Keratinocyte (primary cell): ENCODE results near the gene NCOA3. TPM values are rescaled to one million over a fixed set of nuclear protein-coding genes. Genes with fewer than 3 reads are reported as not detected.

Experiments
- DNase-seq: peaks from one replicate; pipeline ENCODE4 v3.0.0-alpha.2; 2011; ENCODE audit warnings: low read depth, missing footprints, low spot score
- FAIRE-seq: peaks from 2 replicates; lab custom pipeline; 2011; peaks lifted over from hg19 to GRCh38; lab: Jason Lieb, UNC
- H2AFZ ChIP-seq: 2 replicates; pipeline ENCODE4 v1.6.0; 2012; ENCODE audit warnings: low read length, control low read depth, inconsistent platforms; ENCODE audit not compliant: control insufficient read depth
- H3K27ac ChIP-seq: 2 replicates; pipeline ENCODE4 v1.5.1; 2011; ENCODE audit warnings: low read length; ENCODE audit not compliant: control insufficient read depth, insufficient read depth
- H3K27me3 ChIP-seq: 3 replicates; pipeline ENCODE4 v1.6.0; 2011; ENCODE audit warnings: low read length; ENCODE audit not compliant: control insufficient read depth, insufficient read depth; ENCODE audit errors: extremely low read depth
- H3K36me3 ChIP-seq, 2 experiments: 2 replicates in 1 of 2; 3 replicates in 1 of 2; pipeline ENCODE4 v1.5.1; 2011; ENCODE audit warnings: low read length in 2 of 2, mild to moderate bottlenecking in 1 of 2; ENCODE audit not compliant: control insufficient read depth in 2 of 2, insufficient read depth in 2 of 2; ENCODE audit errors: extremely low read depth in 1 of 2
- H3K4me1 ChIP-seq: 3 replicates; pipeline ENCODE4 v1.5.1; 2011; ENCODE audit warnings: low read length; ENCODE audit not compliant: control insufficient read depth, insufficient read depth; ENCODE audit errors: extremely low read depth
- H3K4me2 ChIP-seq: 3 replicates; pipeline ENCODE4 v1.6.0; 2011; ENCODE audit warnings: low read depth, low read length; ENCODE audit not compliant: control insufficient read depth, insufficient read depth; ENCODE audit errors: extremely low read depth
- H3K4me3 ChIP-seq, 3 experiments: fragments of 200-600 bp in 1 of 3; sonication (generic) in 1 of 3; 2 replicates in 2 of 3; 3 replicates in 1 of 3; pipeline ENCODE4 v1.5.1; 2011 to 2016; ENCODE audit warnings: low read length in 3 of 3, mild to moderate bottlenecking in 3 of 3, control low read depth in 2 of 3, inconsistent platforms in 1 of 3, low read depth in 1 of 3, mixed read lengths in 1 of 3, mixed run types in 1 of 3, moderate library complexity in 1 of 3; ENCODE audit not compliant: control insufficient read depth in 2 of 3, insufficient read depth in 2 of 3; ENCODE audit errors: extremely low read depth in 1 of 3
- H3K79me2 ChIP-seq: 2 replicates; pipeline ENCODE4 v1.6.0; 2012; ENCODE audit warnings: low read length; ENCODE audit not compliant: control insufficient read depth, insufficient read depth
- H3K9ac ChIP-seq: 3 replicates; pipeline ENCODE4 v1.6.0; 2011; ENCODE audit warnings: low read length; ENCODE audit not compliant: control insufficient read depth, insufficient read depth; ENCODE audit errors: extremely low read depth
- H3K9me1 ChIP-seq: 3 replicates; pipeline ENCODE4 v1.6.0; 2011; ENCODE audit warnings: low read length; ENCODE audit not compliant: control insufficient read depth, insufficient read depth; ENCODE audit errors: extremely low read depth
- H3K9me3 ChIP-seq: 2 replicates; pipeline ENCODE4 v1.5.1; 2012; ENCODE audit warnings: low read depth, low read length; ENCODE audit not compliant: control insufficient read depth
- H4K20me1 ChIP-seq: 3 replicates; pipeline ENCODE4 v1.6.0; 2011; ENCODE audit warnings: low read length; ENCODE audit not compliant: control insufficient read depth, insufficient read depth; ENCODE audit errors: extremely low read depth
- CTCF ChIP-seq, 3 experiments: IDR thresholded peaks in 1 of 3; conservative IDR thresholded peaks in 1 of 3; optimal IDR thresholded peaks in 1 of 3; 2 replicates in 2 of 3; 3 replicates in 1 of 3; pipeline versions ENCODE3 to v1.5.1; 2011; ENCODE audit warnings: low read length in 3 of 3, mild to moderate bottlenecking in 3 of 3, moderate library complexity in 2 of 3, control low read depth in 1 of 3, inconsistent platforms in 1 of 3; ENCODE audit not compliant: insufficient read depth in 2 of 3; ENCODE audit errors: extremely low read depth in 1 of 3
- EZH2 ChIP-seq: IDR thresholded peaks from one replicate; pipeline ENCODE4 v1.6.1; 2012; ENCODE audit warnings: inconsistent platforms, mild to moderate bottlenecking, low read length, moderate library complexity
- dilution Hi-C: fragments of 300-500 bp; cut with MboI; formaldehyde crosslinking; loops from one replicate; pipeline ENCODE4 v1.7.0; 2020; ENCODE audit warnings: low sequenced_read_pairs; ENCODE audit not compliant: extremely low pct_ligation_motif_present
- polyA plus RNA-seq, 5 experiments: library from polyadenylated mRNA; depleted of rRNA in 3 of 5; stranded (reverse) in 3 of 5; stranded (forward) in 1 of 5; unstranded in 1 of 5; fragments of >200 nt; gene quantifications; 1 replicate in 1 of 5; 2 replicates in 3 of 5; 3 replicates in 1 of 5; pipeline versions ENCODE4 v1.2.1 to v1.2.3, GENCODE V29; 2011 to 2012; ENCODE audit warnings: missing spikeins in 2 of 5, low read depth in 1 of 5, low replicate concordance in 1 of 5

Gene NCOA3
- polyA plus RNA-seq, 1 donor (not counting 4 experiments of a cell fraction or from before 2014, with no cell fraction given) = 25.8 TPM

GRCh38 chr20:47487175-47487917 is 14.3 kb upstream of the NCOA3 start:
- H4K20me1 ChIP-seq = no peaks in the 10 kb centered on the region
- peaks cover 10% of the 10 kb centered on the region for H3K4me1 ChIP-seq
- FAIRE-seq (no peak), DNase-seq (no peak)
- no peak overlapping the region for H3K4me3 ChIP-seq
- dilution Hi-C loops = no loop called here
- H3K9me1 ChIP-seq = peaks cover 2% of the 10 kb centered on the region
- H3K36me3 ChIP-seq = no peaks in the 10 kb centered on the region
- peak overlapping the region; percentile 66 for H2AFZ ChIP-seq
- H3K9ac ChIP-seq = no peak overlapping the region
- H3K27ac ChIP-seq = peak overlapping the region; percentile 20
- H3K9me3 ChIP-seq = no peaks in the 10 kb centered on the region
- H3K4me2 ChIP-seq = peak overlapping the region; percentile 58
- H3K27me3 ChIP-seq = no peaks in the 10 kb centered on the region
- TF ChIP-seq EZH2 (no peak), CTCF (optimal IDR thresholded peaks at IDR 0.05 in 1 of 3, IDR thresholded peaks at IDR 0.05 in 1 of 3, conservative IDR thresholded peaks at IDR 0.05 in 1 of 3; ENCODE audit: extremely low read depth in 1 of 3, insufficient read depth in 2 of 3, low read length in 3 of 3) (no peak)
- H3K79me2 ChIP-seq = no peaks in the 10 kb centered on the region

GRCh38 chr20:47489448-47489872 is 12.2 kb upstream of the NCOA3 start:
- no peaks in the 10 kb centered on the region for H3K27me3 ChIP-seq
- dilution Hi-C loops = no loop called here
- TF ChIP-seq EZH2 (no peak), CTCF (optimal IDR thresholded peaks at IDR 0.05 in 1 of 3, IDR thresholded peaks at IDR 0.05 in 1 of 3, conservative IDR thresholded peaks at IDR 0.05 in 1 of 3; ENCODE audit: extremely low read depth in 1 of 3, insufficient read depth in 2 of 3, low read length in 3 of 3) (no peak)
- no peak for FAIRE-seq
- no peaks in the 10 kb centered on the region for H3K36me3 ChIP-seq
- H3K4me3 ChIP-seq = no peak overlapping the region
- H3K9me3 ChIP-seq = no peaks in the 10 kb centered on the region
- no peak for DNase-seq
- H3K9ac ChIP-seq = no peak overlapping the region
- H3K27ac ChIP-seq = no peak overlapping the region
- H2AFZ ChIP-seq = no peak overlapping the region
- H3K79me2 ChIP-seq = no peaks in the 10 kb centered on the region
- H4K20me1 ChIP-seq = no peaks in the 10 kb centered on the region
- H3K9me1 ChIP-seq = peaks cover 2% of the 10 kb centered on the region
- no peak overlapping the region for H3K4me2 ChIP-seq
- peaks cover 27% of the 10 kb centered on the region for H3K4me1 ChIP-seq
